Vagina (tissue), 2 donors: ENCODE measurements around the gene KIF5B. TPM values are rescaled to one million over a fixed set of nuclear protein-coding genes. Genes with fewer than 3 reads are reported as not detected.
"Not testable (repeated sequence)": the region's sequence is repeated elsewhere in the genome, so short reads cannot be mapped to it uniquely, and the experiment has no call there.

ENCODE experiments used
- DNase-seq, 2 donors: peaks; one replicate each; pipeline ENCODE4 v3.0.0-alpha.2; 2017; ENCODE audit errors: extremely low spot score in 2 of 2
- H3K27ac ChIP-seq: fragments of 200-600 bp; sonication (generic); one replicate; pipeline ENCODE4 v1.5.1; 2019
- H3K27me3 ChIP-seq: fragments of 200-600 bp; sonication (generic); one replicate; pipeline ENCODE4 v1.5.1; 2019
- H3K36me3 ChIP-seq, 2 donors: fragments of 200-600 bp; sonication (generic); one replicate each; pipeline ENCODE4 v1.5.1; 2017 to 2019
- H3K4me1 ChIP-seq: fragments of 200-600 bp; sonication (generic); one replicate; pipeline ENCODE4 v1.5.1; 2019
- H3K4me3 ChIP-seq, 2 donors: fragments of 200-600 bp; sonication (generic); 1 replicate in 1 of 2; 2 replicates in 1 of 2; pipeline ENCODE4 v1.5.1; 2016 to 2019
- H3K9me3 ChIP-seq: fragments of 200-600 bp; sonication (generic); one replicate; pipeline ENCODE4 v1.5.1; 2019
- POLR2A ChIP-seq, 2 donors: fragments of 450-650 bp; IDR thresholded peaks; one replicate each; pipeline ENCODE4 v1.6.1; 2017; ENCODE audit warnings: antibody characterized with exemption in 2 of 2, mild to moderate bottlenecking in 2 of 2, moderate library complexity in 2 of 2
- POLR2AphosphoS5 ChIP-seq, 2 donors: sonication (generic); formaldehyde crosslinking; IDR thresholded peaks; one replicate each; pipeline ENCODE4 v1.9.0; 2017; ENCODE audit warnings: antibody characterized with exemption in 2 of 2, mild to moderate bottlenecking in 2 of 2, low read depth in 1 of 2; ENCODE audit not compliant: insufficient read depth in 1 of 2
- intact Hi-C: fragments of 100-400 bp; cut with DNase I; formaldehyde crosslinking; loops from one replicate; pipeline ENCODE4 v1.15.1; 2023
- total RNA-seq: library from RNA; depleted of rRNA; stranded (reverse); fragments of >200 nt; gene quantifications from one replicate; pipeline ENCODE4 v1.2.3, GENCODE V29; 2016
- TF ChIP-seq, protein P1 (sequence below), 3 experiments: fragments of 450-650 bp in 2 of 3; fragments of 200-600 bp in 1 of 3; sonication (generic) in 1 of 3; IDR thresholded peaks; one replicate each; pipeline ENCODE4 v1.5.1; 2017 to 2019; ENCODE audit warnings: antibody characterized with exemption in 3 of 3, mild to moderate bottlenecking in 2 of 3, moderate library complexity in 2 of 3

KIF5B gene
- total RNA-seq, 1 donor from 2014 or later = 74.2 TPM

DNA sequence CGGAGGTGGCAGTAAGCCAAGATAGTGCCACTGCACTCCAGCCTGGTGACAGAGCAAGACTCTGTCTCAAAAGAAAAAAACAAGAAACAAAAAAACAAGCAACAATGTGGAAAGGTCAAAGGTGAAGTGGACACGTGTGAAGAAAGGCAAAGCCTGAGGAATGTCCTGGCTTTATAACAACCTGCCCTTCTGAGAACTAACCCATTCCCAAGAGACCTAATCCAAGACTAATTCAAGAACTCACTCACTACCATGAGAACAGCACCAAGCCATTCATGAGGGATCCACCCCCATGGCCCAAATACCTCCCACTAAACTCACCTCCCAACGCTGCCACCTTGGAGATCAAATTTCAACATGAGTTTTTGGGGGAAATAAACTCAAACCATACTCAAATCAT, 47.5 kb upstream of the KIF5B start:
- Histone ChIP-seq H3K4me3 (no peak overlapping the region), H3K36me3 (no peaks in the 10 kb centered on the region), H3K4me1 (peaks cover 13% of the 10 kb centered on the region), H3K9me3 (no peaks in the 10 kb centered on the region), H3K27ac (peak overlapping the region; percentile 15), H3K27me3 (no peaks in the 10 kb centered on the region)
- DNase-seq = no peak
- intact Hi-C loops = no loop called here
- TF ChIP-seq POLR2AphosphoS5 (IDR thresholded peaks at IDR 0.05; ENCODE audit: insufficient read depth in 1 of 2, low read depth in 1 of 2) (no peak), POLR2A (IDR thresholded peaks at IDR 0.05) (no peak)
- TF ChIP-seq, protein P1, sequence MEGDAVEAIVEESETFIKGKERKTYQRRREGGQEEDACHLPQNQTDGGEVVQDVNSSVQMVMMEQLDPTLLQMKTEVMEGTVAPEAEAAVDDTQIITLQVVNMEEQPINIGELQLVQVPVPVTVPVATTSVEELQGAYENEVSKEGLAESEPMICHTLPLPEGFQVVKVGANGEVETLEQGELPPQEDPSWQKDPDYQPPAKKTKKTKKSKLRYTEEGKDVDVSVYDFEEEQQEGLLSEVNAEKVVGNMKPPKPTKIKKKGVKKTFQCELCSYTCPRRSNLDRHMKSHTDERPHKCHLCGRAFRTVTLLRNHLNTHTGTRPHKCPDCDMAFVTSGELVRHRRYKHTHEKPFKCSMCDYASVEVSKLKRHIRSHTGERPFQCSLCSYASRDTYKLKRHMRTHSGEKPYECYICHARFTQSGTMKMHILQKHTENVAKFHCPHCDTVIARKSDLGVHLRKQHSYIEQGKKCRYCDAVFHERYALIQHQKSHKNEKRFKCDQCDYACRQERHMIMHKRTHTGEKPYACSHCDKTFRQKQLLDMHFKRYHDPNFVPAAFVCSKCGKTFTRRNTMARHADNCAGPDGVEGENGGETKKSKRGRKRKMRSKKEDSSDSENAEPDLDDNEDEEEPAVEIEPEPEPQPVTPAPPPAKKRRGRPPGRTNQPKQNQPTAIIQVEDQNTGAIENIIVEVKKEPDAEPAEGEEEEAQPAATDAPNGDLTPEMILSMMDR (IDR thresholded peaks at IDR 0.05) = no peak

GRCh38 chr10:32098566-32099259, 42.5 kb upstream of the KIF5B start:
- H3K36me3 ChIP-seq, DNase-seq, H3K27me3 ChIP-seq, H3K27ac ChIP-seq, H3K9me3 ChIP-seq, H3K4me3 ChIP-seq, intact Hi-C loops, H3K4me1 ChIP-seq: not testable (repeated sequence)

GRCh38 chr10:32095116-32095733, 39.0 kb upstream of the KIF5B start:
- no peak for DNase-seq
- no peak overlapping the region for H3K27ac ChIP-seq
- H3K9me3 ChIP-seq = no peaks in the 10 kb centered on the region
- H3K36me3 ChIP-seq = no peaks in the 10 kb centered on the region
- no peaks in the 10 kb centered on the region for H3K27me3 ChIP-seq
- no peak overlapping the region for H3K4me3 ChIP-seq
- H3K4me1 ChIP-seq = no peaks in the 10 kb centered on the region
- intact Hi-C loops = no loop called here
- TF ChIP-seq, protein P1 (IDR thresholded peaks at IDR 0.05) = no peak
- no peak for TF ChIP-seq POLR2A (IDR thresholded peaks at IDR 0.05)
- TF ChIP-seq POLR2AphosphoS5 (IDR thresholded peaks at IDR 0.05; ENCODE audit: insufficient read depth in 1 of 2, low read depth in 1 of 2) = no peak

DNA sequence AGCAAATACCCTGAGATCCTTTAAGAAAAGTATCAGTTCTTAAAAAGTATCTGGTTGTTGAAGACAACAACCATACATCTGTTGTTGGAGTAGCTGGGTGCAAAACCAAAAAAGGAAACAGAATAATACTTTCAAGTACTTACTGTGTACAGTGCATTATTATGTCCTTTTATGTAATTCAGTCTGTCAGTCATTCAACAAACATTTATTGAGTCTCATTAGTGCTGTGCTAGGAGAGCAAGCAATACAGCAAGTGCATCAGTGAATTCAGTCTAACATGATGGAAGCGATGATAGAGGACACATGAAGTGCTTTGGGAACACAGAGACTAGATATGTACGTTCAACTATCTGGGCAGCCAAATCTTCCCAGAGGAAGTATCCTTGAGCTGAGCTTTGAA, 37.4 kb upstream of the KIF5B start:
- no peaks in the 10 kb centered on the region for H3K4me1 ChIP-seq
- TF ChIP-seq POLR2A (IDR thresholded peaks at IDR 0.05) (no peak), POLR2AphosphoS5 (IDR thresholded peaks at IDR 0.05; ENCODE audit: insufficient read depth in 1 of 2, low read depth in 1 of 2) (no peak)
- TF ChIP-seq, protein P1 (IDR thresholded peaks at IDR 0.05) = no peak
- H3K36me3 ChIP-seq = no peaks in the 10 kb centered on the region
- no peak for DNase-seq
- no peaks in the 10 kb centered on the region for H3K9me3 ChIP-seq
- H3K27me3 ChIP-seq = no peaks in the 10 kb centered on the region
- no peak overlapping the region for H3K27ac ChIP-seq
- H3K4me3 ChIP-seq = no peak overlapping the region
- intact Hi-C loops = no loop called here

GRCh38 chr10:32091046-32091445, 34.8 kb upstream of the KIF5B start:
- intact Hi-C loops = no loop called here
- no peaks in the 10 kb centered on the region for H3K9me3 ChIP-seq
- no peak for DNase-seq
- H3K27ac ChIP-seq = no peak overlapping the region
- H3K27me3 ChIP-seq = no peaks in the 10 kb centered on the region
- TF ChIP-seq POLR2AphosphoS5 (IDR thresholded peaks at IDR 0.05; ENCODE audit: insufficient read depth in 1 of 2, low read depth in 1 of 2) = no peak
- TF ChIP-seq, protein P1 (IDR thresholded peaks at IDR 0.05) = no peak
- no peak for TF ChIP-seq POLR2A (IDR thresholded peaks at IDR 0.05)
- H3K4me1 ChIP-seq = no peaks in the 10 kb centered on the region
- H3K4me3 ChIP-seq = no peak overlapping the region
- no peaks in the 10 kb centered on the region for H3K36me3 ChIP-seq
